PC-3 (cell line): ENCODE data around the gene DHX29.

Experiments
- CTCF ChIP-seq: fragments of 300-600 bp; sonication (generic); conservative IDR thresholded peaks from 2 replicates; pipeline ENCODE4 v1.5.1; 2017; ENCODE audit warnings: antibody characterized with exemption, low read depth, mild to moderate bottlenecking, low read length
- EZH2 ChIP-seq: fragments of 300-600 bp; sonication (generic); IDR thresholded peaks from one replicate; pipeline ENCODE4 v1.6.1; 2017; ENCODE audit warnings: antibody characterized with exemption, mild to moderate bottlenecking, low read length; ENCODE audit not compliant: unreplicated experiment

- TF ChIP-seq EZH2 (no peak), CTCF (no peak)
These were observed 26.3 kb upstream of the DHX29 start for GRCh38 chr5:55333811-55334210.
